TTC549 (cell line): ENCODE measurements around the gene CPN1.

Source experiments
- FAIRE-seq: peaks from 2 replicates; lab custom pipeline; 2012; peaks lifted over from hg19 to GRCh38; lab: Jason Lieb, UNC

The CPN1 gene

GRCh38 chr10:99995713-99996112 is 86.0 kb downstream of the CPN1 start:
- FAIRE-seq: no peak

- FAIRE-seq: no peak
These were observed 86.4 kb downstream of the CPN1 start for GRCh38 chr10:99995269-99995668.

- FAIRE-seq: no peak
These were observed 86.9 kb downstream of the CPN1 start for GRCh38 chr10:99994801-99995200.

- FAIRE-seq: no peak
These were observed 87.7 kb downstream of the CPN1 start for GRCh38 chr10:99993701-99994689.
